Measurements from ENCODE around the gene SNED1.

DNA sequence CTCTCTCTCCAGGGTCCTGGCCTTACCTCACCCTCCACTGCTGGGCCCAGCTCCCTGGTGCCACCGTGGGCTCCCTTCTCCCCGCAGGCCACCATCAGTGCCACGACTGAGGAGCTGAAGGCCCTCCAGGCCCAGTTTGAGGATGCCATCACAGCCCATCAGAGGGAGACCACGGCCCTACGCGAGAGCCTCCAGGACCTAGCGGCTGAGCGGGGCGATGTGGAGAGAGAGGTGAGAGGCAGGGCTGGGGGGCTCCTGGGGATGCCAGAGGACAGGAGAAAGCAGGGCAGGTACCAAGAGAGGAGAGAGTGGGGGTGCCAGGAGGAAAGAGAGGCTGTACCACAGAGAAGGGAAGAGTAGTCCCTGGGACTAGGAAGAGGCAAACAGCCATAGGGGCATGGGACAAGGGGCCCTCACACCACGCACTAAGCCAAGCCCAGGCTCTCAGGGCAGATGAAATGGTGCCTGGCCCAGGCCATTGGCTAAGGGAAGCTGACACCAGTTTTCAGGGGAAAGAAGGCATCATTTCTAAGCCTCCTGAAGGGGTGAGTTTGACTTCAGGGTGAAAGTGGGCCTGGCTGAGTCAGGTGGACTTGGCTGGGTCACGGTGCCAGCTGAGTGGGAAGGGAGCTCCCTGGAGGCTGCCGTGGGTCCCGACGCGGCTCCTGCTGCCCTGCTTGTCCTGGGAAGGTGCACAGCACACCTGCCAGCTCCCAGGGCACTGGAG is 39.0 kb upstream of the SNED1 start:
- TF ChIP-seq EZH2 (IDR thresholded peaks at IDR 0.05; ENCODE audit: low read depth, unreplicated experiment) (no peak), POLR2AphosphoS5 (IDR thresholded peaks at IDR 0.05; ENCODE audit: low read depth) (no peak), EZH2phosphoT487 (IDR thresholded peaks at IDR 0.05; ENCODE audit: unreplicated experiment) (no peak), CREB1 (CRISPR knock-in tag; IDR thresholded peaks at IDR 0.05; ENCODE audit: low read depth) (no peak)
- TF ChIP-seq, protein P1, sequence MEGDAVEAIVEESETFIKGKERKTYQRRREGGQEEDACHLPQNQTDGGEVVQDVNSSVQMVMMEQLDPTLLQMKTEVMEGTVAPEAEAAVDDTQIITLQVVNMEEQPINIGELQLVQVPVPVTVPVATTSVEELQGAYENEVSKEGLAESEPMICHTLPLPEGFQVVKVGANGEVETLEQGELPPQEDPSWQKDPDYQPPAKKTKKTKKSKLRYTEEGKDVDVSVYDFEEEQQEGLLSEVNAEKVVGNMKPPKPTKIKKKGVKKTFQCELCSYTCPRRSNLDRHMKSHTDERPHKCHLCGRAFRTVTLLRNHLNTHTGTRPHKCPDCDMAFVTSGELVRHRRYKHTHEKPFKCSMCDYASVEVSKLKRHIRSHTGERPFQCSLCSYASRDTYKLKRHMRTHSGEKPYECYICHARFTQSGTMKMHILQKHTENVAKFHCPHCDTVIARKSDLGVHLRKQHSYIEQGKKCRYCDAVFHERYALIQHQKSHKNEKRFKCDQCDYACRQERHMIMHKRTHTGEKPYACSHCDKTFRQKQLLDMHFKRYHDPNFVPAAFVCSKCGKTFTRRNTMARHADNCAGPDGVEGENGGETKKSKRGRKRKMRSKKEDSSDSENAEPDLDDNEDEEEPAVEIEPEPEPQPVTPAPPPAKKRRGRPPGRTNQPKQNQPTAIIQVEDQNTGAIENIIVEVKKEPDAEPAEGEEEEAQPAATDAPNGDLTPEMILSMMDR (conservative IDR thresholded peaks at IDR 0.05; ENCODE audit: low read depth in 2 of 2): no peak
- TF ChIP-seq, protein P2, sequence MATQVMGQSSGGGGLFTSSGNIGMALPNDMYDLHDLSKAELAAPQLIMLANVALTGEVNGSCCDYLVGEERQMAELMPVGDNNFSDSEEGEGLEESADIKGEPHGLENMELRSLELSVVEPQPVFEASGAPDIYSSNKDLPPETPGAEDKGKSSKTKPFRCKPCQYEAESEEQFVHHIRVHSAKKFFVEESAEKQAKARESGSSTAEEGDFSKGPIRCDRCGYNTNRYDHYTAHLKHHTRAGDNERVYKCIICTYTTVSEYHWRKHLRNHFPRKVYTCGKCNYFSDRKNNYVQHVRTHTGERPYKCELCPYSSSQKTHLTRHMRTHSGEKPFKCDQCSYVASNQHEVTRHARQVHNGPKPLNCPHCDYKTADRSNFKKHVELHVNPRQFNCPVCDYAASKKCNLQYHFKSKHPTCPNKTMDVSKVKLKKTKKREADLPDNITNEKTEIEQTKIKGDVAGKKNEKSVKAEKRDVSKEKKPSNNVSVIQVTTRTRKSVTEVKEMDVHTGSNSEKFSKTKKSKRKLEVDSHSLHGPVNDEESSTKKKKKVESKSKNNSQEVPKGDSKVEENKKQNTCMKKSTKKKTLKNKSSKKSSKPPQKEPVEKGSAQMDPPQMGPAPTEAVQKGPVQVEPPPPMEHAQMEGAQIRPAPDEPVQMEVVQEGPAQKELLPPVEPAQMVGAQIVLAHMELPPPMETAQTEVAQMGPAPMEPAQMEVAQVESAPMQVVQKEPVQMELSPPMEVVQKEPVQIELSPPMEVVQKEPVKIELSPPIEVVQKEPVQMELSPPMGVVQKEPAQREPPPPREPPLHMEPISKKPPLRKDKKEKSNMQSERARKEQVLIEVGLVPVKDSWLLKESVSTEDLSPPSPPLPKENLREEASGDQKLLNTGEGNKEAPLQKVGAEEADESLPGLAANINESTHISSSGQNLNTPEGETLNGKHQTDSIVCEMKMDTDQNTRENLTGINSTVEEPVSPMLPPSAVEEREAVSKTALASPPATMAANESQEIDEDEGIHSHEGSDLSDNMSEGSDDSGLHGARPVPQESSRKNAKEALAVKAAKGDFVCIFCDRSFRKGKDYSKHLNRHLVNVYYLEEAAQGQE (IDR thresholded peaks at IDR 0.05; ENCODE audit: unreplicated experiment): no peak

Data from GM23338 (cell line).